ENCODE measurements around the gene MKRN2.

DNA sequence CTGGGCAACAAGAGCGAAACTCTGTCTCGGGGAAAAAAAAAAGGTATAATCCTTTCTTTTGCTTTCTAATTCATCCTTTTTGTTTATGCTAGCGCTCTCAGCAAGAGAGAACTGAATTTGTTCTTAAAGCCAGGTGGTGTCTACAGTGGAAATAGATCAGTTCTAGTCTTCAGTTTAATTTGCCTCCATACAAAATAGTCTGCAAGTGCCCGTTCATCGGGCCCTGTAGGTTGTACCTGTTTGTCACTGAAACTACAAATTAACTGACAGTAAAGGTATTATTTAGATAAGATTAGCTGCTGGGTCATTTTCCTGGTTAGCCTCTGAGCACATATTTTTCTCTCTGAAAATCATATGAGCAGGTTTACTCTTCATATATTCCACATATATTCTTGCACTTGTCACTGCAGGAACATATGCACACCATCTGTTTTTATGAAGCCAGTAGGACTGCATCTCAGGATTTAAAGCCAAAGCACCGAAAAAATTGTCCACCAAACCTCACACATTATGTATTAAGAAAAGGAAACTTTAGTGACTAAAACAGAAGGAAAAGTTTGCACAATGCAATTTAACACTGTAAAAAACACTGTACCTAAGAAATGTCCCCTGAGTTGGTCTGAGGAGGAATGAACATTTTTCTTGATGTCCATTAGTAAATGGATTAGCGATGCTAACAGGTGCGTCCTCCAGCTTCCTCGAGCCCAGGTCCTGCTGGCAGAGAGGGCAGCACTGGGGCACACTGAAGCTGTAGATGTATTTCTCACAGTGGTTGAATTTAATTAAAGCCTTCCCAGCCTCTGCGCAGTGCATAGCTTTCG lies 12.0 kb upstream of the MKRN2 start:
- TF ChIP-seq, protein P1, sequence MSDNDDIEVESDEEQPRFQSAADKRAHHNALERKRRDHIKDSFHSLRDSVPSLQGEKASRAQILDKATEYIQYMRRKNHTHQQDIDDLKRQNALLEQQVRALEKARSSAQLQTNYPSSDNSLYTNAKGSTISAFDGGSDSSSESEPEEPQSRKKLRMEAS (CRISPR knock-in tag; IDR thresholded peaks at IDR 0.05), result no peak
- TF ChIP-seq, protein P2, sequence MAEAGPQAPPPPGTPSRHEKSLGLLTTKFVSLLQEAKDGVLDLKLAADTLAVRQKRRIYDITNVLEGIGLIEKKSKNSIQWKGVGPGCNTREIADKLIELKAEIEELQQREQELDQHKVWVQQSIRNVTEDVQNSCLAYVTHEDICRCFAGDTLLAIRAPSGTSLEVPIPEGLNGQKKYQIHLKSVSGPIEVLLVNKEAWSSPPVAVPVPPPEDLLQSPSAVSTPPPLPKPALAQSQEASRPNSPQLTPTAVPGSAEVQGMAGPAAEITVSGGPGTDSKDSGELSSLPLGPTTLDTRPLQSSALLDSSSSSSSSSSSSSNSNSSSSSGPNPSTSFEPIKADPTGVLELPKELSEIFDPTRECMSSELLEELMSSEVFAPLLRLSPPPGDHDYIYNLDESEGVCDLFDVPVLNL (CRISPR knock-in tag; IDR thresholded peaks at IDR 0.05; ENCODE audit: borderline replicate concordance, low read depth), result no peak
- TF ChIP-seq RELA (CRISPR knock-in tag; IDR thresholded peaks at IDR 0.05; ENCODE audit: borderline replicate concordance), result no peak
- TF ChIP-seq FOXJ3 (CRISPR knock-in tag; IDR thresholded peaks at IDR 0.05; ENCODE audit: borderline replicate concordance), result no peak
- TF ChIP-seq, protein P3, sequence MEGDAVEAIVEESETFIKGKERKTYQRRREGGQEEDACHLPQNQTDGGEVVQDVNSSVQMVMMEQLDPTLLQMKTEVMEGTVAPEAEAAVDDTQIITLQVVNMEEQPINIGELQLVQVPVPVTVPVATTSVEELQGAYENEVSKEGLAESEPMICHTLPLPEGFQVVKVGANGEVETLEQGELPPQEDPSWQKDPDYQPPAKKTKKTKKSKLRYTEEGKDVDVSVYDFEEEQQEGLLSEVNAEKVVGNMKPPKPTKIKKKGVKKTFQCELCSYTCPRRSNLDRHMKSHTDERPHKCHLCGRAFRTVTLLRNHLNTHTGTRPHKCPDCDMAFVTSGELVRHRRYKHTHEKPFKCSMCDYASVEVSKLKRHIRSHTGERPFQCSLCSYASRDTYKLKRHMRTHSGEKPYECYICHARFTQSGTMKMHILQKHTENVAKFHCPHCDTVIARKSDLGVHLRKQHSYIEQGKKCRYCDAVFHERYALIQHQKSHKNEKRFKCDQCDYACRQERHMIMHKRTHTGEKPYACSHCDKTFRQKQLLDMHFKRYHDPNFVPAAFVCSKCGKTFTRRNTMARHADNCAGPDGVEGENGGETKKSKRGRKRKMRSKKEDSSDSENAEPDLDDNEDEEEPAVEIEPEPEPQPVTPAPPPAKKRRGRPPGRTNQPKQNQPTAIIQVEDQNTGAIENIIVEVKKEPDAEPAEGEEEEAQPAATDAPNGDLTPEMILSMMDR (IDR thresholded peaks at IDR 0.05), result no peak
- TF ChIP-seq ZNF671 (CRISPR knock-in tag; IDR thresholded peaks at IDR 0.05), result no peak

Data from WTC11 (cell line).